ENCODE data around the gene LRP11. TPM values are rescaled to one million over a fixed set of nuclear protein-coding genes. Genes with fewer than 3 reads are reported as not detected.

Gene LRP11
- total and polyA plus RNA-seq, 2 of the 13 experiments (the other 11 are each of a cell fraction or from before 2014, with no cell fraction given): 32.4 to 48.9 TPM

DNA sequence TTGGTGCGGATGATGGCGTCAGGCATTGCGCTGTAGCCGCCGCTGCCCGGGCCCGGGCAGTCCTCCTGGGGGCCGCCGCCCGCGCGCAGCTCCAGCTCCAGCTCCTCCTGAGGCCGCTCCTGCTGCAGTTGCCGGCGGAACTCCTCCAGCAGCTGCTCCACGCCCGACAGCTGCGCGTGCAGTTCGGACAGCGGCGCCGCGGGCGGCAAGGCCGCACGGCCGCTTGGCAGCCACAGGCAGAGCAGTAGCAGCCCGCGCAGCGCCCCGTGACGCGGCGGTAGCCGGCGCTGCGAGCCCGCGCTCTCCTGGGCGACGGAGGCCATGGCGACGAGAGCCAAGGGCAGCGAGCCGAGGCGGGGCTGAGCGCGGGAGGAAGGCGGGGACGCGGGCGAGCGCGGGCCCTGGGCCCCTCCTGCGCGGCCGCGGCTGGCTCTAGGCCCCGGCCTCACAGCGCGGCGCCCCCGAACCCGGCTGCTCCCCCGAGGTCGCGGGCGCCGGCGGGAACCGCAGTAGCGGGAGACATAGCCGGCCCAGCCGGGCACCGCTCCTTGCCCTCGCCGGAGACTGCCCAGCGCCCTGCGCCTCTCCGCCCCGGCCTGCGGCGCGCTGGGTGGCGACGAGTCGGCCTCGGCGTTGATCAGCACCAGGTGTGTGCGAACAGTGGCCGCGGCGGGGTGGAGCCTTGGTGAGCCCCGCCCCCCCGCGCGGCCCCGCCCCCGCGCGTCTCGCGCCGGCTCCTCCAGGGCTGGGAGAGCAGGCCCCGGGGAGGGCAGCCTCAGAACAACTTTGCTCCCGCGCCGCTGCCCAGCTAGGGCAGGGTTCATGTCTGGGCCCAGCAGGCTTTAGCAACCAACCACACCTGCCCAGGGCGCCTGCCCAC lies at the start of gene LRP11 (continued):
- TF ChIP-seq ZNF407 (CRISPR knock-in tag; IDR thresholded peaks at IDR 0.05; ENCODE audit: not compliant biosample characterization) (no peak), E2F2 (CRISPR knock-in tag; IDR thresholded peaks at IDR 0.05; ENCODE audit: borderline replicate concordance) (no peak; the same call in 1 of the 2 replicates), PHF21A (CRISPR knock-in tag; IDR thresholded peaks at IDR 0.05) (peak; percentile 61; the same call in 1 of the 2 replicates), CBX5 (CRISPR knock-in tag; IDR thresholded peaks at IDR 0.05; ENCODE audit: borderline replicate concordance) (no peak), HNRNPH1 (optimal IDR thresholded peaks at IDR 0.05; ENCODE audit: low read depth, low read length) (no peak), HES4 (CRISPR knock-in tag; IDR thresholded peaks at IDR 0.05; ENCODE audit: borderline replicate concordance) (peak; percentile 92; the same call in 1 of the 2 replicates), ZNF121 (CRISPR knock-in tag; IDR thresholded peaks at IDR 0.05) (no peak; the same call in 1 of the 2 replicates), ZNF746 (CRISPR knock-in tag; IDR thresholded peaks at IDR 0.05) (no peak)
- TF ChIP-seq, protein P1, sequence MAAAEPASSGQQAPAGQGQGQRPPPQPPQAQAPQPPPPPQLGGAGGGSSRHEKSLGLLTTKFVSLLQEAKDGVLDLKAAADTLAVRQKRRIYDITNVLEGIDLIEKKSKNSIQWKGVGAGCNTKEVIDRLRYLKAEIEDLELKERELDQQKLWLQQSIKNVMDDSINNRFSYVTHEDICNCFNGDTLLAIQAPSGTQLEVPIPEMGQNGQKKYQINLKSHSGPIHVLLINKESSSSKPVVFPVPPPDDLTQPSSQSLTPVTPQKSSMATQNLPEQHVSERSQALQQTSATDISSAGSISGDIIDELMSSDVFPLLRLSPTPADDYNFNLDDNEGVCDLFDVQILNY (CRISPR knock-in tag; conservative IDR thresholded peaks at IDR 0.05): peak; percentile 44
- TF ChIP-seq, protein P2, sequence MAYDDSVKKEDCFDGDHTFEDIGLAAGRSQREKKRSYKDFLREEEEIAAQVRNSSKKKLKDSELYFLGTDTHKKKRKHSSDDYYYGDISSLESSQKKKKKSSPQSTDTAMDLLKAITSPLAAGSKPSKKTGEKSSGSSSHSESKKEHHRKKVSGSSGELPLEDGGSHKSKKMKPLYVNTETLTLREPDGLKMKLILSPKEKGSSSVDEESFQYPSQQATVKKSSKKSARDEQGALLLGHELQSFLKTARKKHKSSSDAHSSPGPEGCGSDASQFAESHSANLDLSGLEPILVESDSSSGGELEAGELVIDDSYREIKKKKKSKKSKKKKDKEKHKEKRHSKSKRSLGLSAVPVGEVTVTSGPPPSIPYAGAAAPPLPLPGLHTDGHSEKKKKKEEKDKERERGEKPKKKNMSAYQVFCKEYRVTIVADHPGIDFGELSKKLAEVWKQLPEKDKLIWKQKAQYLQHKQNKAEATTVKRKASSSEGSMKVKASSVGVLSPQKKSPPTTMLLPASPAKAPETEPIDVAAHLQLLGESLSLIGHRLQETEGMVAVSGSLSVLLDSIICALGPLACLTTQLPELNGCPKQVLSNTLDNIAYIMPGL (CRISPR knock-in tag; IDR thresholded peaks at IDR 0.05; ENCODE audit: borderline replicate concordance in 1 of 2, low read depth in 1 of 2): peak in 1 of 2 experiments; percentile 82
- TF ChIP-seq, protein P3, sequence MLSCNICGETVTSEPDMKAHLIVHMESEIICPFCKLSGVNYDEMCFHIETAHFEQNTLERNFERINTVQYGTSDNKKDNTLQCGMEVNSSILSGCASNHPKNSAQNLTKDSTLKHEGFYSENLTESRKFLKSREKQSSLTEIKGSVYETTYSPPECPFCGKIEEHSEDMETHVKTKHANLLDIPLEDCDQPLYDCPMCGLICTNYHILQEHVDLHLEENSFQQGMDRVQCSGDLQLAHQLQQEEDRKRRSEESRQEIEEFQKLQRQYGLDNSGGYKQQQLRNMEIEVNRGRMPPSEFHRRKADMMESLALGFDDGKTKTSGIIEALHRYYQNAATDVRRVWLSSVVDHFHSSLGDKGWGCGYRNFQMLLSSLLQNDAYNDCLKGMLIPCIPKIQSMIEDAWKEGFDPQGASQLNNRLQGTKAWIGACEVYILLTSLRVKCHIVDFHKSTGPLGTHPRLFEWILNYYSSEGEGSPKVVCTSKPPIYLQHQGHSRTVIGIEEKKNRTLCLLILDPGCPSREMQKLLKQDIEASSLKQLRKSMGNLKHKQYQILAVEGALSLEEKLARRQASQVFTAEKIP (CRISPR knock-in tag; IDR thresholded peaks at IDR 0.05; ENCODE audit: borderline replicate concordance): no peak
- TF ChIP-seq, protein P4, sequence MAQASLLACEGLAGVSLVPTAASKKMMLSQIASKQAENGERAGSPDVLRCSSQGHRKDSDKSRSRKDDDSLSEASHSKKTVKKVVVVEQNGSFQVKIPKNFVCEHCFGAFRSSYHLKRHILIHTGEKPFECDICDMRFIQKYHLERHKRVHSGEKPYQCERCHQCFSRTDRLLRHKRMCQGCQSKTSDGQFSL (CRISPR knock-in tag; IDR thresholded peaks at IDR 0.05): peak; percentile 20; the same call in 1 of the 2 replicates
